ENCODE measurements around the gene EFCAB6.

EFCAB6 gene

DNA sequence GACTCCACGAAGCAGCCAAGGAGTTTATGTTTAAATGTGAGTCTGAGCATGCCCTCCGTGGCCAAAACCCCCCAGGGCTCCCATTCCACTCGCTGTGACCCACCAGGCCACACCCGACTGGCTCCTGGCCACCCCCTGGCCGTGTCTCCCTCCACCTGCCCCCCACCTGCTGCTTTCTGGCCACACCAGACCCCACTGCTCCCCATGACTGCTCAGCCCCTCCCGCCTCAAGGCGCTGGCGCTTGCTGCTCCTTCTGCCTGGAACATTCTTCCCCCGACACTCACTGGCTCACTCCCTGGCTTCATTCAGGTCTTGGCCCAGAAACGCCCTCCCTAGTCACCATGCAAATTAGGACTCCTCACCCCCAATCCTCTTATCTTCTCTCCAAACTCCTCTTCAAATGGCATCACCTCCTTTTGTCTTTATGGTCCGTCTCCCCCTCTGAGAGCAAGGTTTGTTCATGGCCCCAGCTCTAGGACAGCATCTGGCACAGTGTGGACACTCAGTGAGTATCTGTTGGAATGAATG is 72.2 kb downstream of the EFCAB6 start:
- Histone ChIP-seq H3K4me1 (ENCODE audit: insufficient read depth, poor library complexity, severe bottlenecking) (no peaks in the 10 kb centered on the region), H3K36me3 (ENCODE audit: low read depth) (no peaks in the 10 kb centered on the region), H3K27ac (ENCODE audit: poor library complexity, severe bottlenecking) (no peak overlapping the region), H3K4me3 (ENCODE audit: severe bottlenecking) (no peak overlapping the region), H3K9me3 (ENCODE audit: severe bottlenecking) (no peaks in the 10 kb centered on the region), H3K27me3 (ENCODE audit: insufficient read depth, poor library complexity, severe bottlenecking) (no peaks in the 10 kb centered on the region)
- DNase-seq (ENCODE audit: low spot score) = no peak
- TF ChIP-seq, protein P1, sequence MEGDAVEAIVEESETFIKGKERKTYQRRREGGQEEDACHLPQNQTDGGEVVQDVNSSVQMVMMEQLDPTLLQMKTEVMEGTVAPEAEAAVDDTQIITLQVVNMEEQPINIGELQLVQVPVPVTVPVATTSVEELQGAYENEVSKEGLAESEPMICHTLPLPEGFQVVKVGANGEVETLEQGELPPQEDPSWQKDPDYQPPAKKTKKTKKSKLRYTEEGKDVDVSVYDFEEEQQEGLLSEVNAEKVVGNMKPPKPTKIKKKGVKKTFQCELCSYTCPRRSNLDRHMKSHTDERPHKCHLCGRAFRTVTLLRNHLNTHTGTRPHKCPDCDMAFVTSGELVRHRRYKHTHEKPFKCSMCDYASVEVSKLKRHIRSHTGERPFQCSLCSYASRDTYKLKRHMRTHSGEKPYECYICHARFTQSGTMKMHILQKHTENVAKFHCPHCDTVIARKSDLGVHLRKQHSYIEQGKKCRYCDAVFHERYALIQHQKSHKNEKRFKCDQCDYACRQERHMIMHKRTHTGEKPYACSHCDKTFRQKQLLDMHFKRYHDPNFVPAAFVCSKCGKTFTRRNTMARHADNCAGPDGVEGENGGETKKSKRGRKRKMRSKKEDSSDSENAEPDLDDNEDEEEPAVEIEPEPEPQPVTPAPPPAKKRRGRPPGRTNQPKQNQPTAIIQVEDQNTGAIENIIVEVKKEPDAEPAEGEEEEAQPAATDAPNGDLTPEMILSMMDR (IDR thresholded peaks at IDR 0.05; ENCODE audit: poor library complexity, severe bottlenecking) = no peak
- ATAC-seq (ENCODE audit: low read depth) = no peak

DNA sequence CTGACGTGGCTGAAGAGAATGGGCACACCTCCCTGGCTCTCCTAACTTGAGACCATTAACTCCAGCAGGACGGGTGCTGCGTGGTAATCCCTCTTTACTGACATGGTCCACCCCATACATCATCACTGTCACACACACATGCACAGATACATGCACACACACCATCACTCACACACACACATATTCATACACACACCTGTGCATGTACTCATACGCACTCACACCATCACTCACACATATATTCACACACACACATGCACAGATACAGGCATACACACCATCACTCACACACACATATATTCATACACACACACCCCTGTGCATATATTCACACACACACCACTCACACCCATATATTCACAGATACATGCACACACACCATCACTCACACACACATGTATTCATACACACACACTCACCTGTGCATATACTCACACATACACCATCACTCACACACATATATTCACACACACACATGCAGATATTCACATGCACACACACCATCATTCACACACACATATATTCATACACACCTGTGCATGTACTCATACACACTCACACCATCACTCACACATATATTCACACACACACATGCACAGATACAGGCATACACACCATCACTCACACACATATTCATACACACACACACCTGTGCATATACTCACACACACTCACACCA is 74.8 kb downstream of the EFCAB6 start:
- Histone ChIP-seq H3K27ac (ENCODE audit: poor library complexity, severe bottlenecking) (no peak overlapping the region), H3K36me3 (ENCODE audit: low read depth) (no peaks in the 10 kb centered on the region), H3K9me3 (ENCODE audit: severe bottlenecking) (no peaks in the 10 kb centered on the region), H3K4me1 (ENCODE audit: insufficient read depth, poor library complexity, severe bottlenecking) (no peaks in the 10 kb centered on the region), H3K27me3 (ENCODE audit: insufficient read depth, poor library complexity, severe bottlenecking) (no peaks in the 10 kb centered on the region), H3K4me3 (ENCODE audit: severe bottlenecking) (no peak overlapping the region)
- ATAC-seq (ENCODE audit: low read depth) = no peak
- no peak for DNase-seq (ENCODE audit: low spot score)
- TF ChIP-seq, protein P1 (IDR thresholded peaks at IDR 0.05; ENCODE audit: poor library complexity, severe bottlenecking) = no peak

DNA sequence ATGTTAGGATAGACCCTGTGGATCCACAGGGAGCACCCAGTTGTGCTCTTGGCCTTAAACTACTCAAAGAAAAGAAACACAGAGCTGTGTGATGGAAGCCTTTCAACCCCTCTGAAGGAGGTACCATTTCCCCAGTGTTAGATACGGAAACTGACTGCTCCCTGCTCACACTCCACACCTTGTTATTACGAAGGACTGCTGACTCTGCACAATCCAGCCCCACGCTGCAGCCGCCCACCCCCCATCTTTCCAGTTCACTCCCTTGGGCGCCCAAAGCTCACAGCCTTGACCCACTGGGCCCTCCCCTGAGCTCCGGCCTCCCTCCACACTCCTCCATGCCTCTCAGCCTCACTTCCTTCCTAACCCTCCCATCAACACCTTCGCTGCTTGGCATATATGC is 75.5 kb downstream of the EFCAB6 start:
- Histone ChIP-seq H3K9me3 (ENCODE audit: severe bottlenecking) (no peaks in the 10 kb centered on the region), H3K36me3 (ENCODE audit: low read depth) (no peaks in the 10 kb centered on the region), H3K4me3 (ENCODE audit: severe bottlenecking) (no peak overlapping the region), H3K27ac (ENCODE audit: poor library complexity, severe bottlenecking) (no peak overlapping the region), H3K27me3 (ENCODE audit: insufficient read depth, poor library complexity, severe bottlenecking) (no peaks in the 10 kb centered on the region), H3K4me1 (ENCODE audit: insufficient read depth, poor library complexity, severe bottlenecking) (no peaks in the 10 kb centered on the region)
- TF ChIP-seq, protein P1 (IDR thresholded peaks at IDR 0.05; ENCODE audit: poor library complexity, severe bottlenecking) = no peak
- DNase-seq (ENCODE audit: low spot score) = no peak
- no peak for ATAC-seq (ENCODE audit: low read depth)

DNA sequence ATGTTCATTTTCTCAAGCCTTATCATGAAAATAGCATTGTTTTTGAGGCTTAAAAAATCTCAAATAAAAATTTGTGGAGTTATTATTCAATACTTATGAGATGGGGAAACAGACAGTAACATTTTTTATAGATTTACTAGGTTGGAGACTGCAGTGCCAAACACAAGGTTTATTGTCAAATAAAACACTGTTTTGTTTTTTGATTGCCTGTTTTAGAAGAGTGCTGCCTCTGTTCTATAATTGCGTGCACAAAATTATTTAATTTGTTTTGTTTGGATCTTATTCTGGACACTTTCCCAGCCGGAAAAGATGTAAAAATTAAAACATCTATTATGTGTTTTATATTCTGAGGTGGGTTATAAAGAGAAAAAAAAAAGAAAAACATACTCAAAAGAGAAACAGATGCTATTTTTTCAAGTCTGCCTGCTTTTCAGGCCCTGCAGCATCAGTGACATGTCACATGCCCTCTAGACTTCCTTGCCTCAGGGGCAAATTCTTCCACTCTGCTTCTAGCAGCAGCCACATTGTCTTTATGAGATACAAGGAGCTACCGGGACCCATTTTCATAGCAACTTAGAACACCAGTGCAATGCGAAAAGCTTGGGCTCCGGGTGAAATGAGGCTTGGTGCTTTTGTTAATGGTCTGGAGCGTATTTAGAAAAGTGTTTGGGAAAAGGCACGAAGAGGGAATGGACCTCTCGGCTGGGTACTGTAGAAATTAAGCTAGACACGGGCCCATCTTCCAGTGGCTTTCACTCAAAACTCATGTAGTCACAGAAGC is 77.5 kb downstream of the EFCAB6 start:
- H3K4me1 ChIP-seq (ENCODE audit: insufficient read depth, poor library complexity, severe bottlenecking) = no peaks in the 10 kb centered on the region
- DNase-seq (ENCODE audit: low spot score) (no peak), ATAC-seq (ENCODE audit: low read depth) (no peak)
- H3K36me3 ChIP-seq (ENCODE audit: low read depth) = no peaks in the 10 kb centered on the region
- no peak overlapping the region for H3K27ac ChIP-seq (ENCODE audit: poor library complexity, severe bottlenecking)
- no peaks in the 10 kb centered on the region for H3K9me3 ChIP-seq (ENCODE audit: severe bottlenecking)
- H3K27me3 ChIP-seq (ENCODE audit: insufficient read depth, poor library complexity, severe bottlenecking) = no peaks in the 10 kb centered on the region
- H3K4me3 ChIP-seq (ENCODE audit: severe bottlenecking) = no peak overlapping the region
- TF ChIP-seq, protein P1 (IDR thresholded peaks at IDR 0.05; ENCODE audit: poor library complexity, severe bottlenecking) = no peak
